CD4-positive, alpha-beta T cell treated with Interleukin-12 subunit alpha and Interleukin-12 subunit beta, for 1 hour (primary cell): ENCODE data around the gene ATRN.

ENCODE experiments used
- DNase-seq: peaks from one replicate; pipeline ENCODE4 v3.0.0-alpha.2; 2020

ATRN gene

GRCh38 chr20:3660262-3661059 is 189.6 kb downstream of the ATRN start:
- no peak for DNase-seq

- no peak for DNase-seq
These were observed 190.4 kb downstream of the ATRN start for GRCh38 chr20:3661060-3661813.

GRCh38 chr20:3661814-3662665 is 191.2 kb downstream of the ATRN start:
- DNase-seq, result no peak

GRCh38 chr20:3663031-3663701 is 192.3 kb downstream of the ATRN start, which contains the start of gene GFRA4:
TSS of gene GFRA4 (minus strand) at chr20:3663399. CDS start at chr20:3663399, 0 bp downstream.
- DNase-seq, result no peak

GRCh38 chr20:3663858-3664257 is 193.0 kb downstream of the ATRN start:
- DNase-seq, result no peak

GRCh38 chr20:3667434-3668037 is 196.7 kb downstream of the ATRN start:
- DNase-seq, result no peak

GRCh38 chr20:3669710-3670367 is 199.0 kb downstream of the ATRN start:
- DNase-seq, result no peak

- DNase-seq, result no peak
These were observed 199.7 kb downstream of the ATRN start for GRCh38 chr20:3670511-3670910.

GRCh38 chr20:3670945-3671344 is 200.1 kb downstream of the ATRN start:
- no peak for DNase-seq

- DNase-seq, result no peak
These were observed 201.2 kb downstream of the ATRN start for GRCh38 chr20:3671986-3672546.

- no peak for DNase-seq
These were observed 201.8 kb downstream of the ATRN start for GRCh38 chr20:3672547-3673171.

- DNase-seq, result no peak
These were observed 202.6 kb downstream of the ATRN start for GRCh38 chr20:3673221-3674070.

GRCh38 chr20:3674447-3674846 is 203.6 kb downstream of the ATRN start:
- no peak for DNase-seq

- DNase-seq, result no peak
These were observed 204.4 kb downstream of the ATRN start for GRCh38 chr20:3674995-3675900.

- DNase-seq, result no peak
These were observed 206.9 kb downstream of the ATRN start for GRCh38 chr20:3677733-3678132.

- DNase-seq, result no peak
These were observed 207.4 kb downstream of the ATRN start for GRCh38 chr20:3678198-3678597.

GRCh38 chr20:3678856-3679720 is 208.3 kb downstream of the ATRN start:
- DNase-seq, result no peak
